ENCODE data around the gene AFF1. TPM values are rescaled to one million over a fixed set of nuclear protein-coding genes. Genes with fewer than 3 reads are reported as not detected.
"Not testable (repeated sequence)": the region's sequence is repeated elsewhere in the genome, so short reads cannot be mapped to it uniquely, and the experiment has no call there.

AFF1 gene
- total and polyA plus RNA-seq, 7 experiments from 2014 or later: 20.8 to 88.6 (median 66.8) TPM

DNA sequence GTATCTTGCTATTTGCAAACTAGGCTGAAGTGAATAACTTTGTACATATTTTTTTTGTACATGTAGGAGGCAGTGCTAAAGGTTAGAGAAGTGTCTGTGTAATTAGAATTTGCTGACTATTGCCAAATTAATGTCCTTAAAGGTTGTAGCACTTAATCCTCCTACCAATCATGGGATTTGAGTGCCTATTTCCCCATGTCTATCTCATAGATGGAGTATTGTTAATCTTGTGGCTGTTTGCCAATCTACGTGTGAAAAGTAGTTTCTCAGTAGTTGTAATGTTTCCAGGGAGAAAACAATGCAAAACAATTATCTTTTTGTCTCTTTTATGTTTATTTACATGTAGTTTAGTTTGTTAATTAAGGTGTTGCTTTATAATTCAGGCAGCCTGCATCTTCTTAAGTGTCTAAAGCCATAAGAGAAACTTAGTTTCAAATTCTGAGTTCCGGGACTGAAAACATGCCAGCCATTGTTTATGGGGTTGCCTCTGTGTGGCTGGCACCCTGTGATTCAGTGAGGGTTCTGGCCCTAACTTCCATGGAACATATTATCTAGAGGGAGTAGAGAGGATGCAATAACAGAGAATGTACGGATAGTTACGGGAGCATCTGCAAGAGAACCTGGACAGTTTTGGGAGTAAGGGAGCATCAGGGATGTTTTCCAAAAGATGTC lies 143.2 kb downstream of the AFF1 start:
- H3K36me3 Mint-ChIP-seq: peaks cover 0 to 18% (median 7%) of the 10 kb centered on the region in 5 donors
- H3K27me3 Mint-ChIP-seq: no peaks in the 10 kb centered on the region
- Histone ChIP-seq H3K27me3 (ENCODE audit: control insufficient read depth in 2 of 2, insufficient read depth in 2 of 2, low read length in 2 of 2) (no peaks in the 10 kb centered on the region), H3K9me3 (ENCODE audit: control insufficient read depth in 2 of 3, low read length in 3 of 3) (no peaks in the 10 kb centered on the region), H3K4me1 (ENCODE audit: control insufficient read depth in 2 of 2, insufficient read depth in 2 of 2, low read length in 2 of 2) (peaks cover 6 to 13% of the 10 kb centered on the region in 2 donors), H3K36me3 (ENCODE audit: control insufficient read depth in 2 of 3, insufficient read depth in 3 of 3, low read length in 3 of 3) (no peaks in the 10 kb centered on the region), H3K27ac (ENCODE audit: low read depth, low read length) (no peak overlapping the region), H3K4me3 (ENCODE audit: low read length) (no peak overlapping the region)
- peak overlapping the region in 1 of 9 donors; percentile 32 for H3K27ac Mint-ChIP-seq
- ATAC-seq: no peak
- peaks cover 34 to 73% (median 63%) of the 10 kb centered on the region in 7 donors for H3K4me1 Mint-ChIP-seq
- H3K4me3 Mint-ChIP-seq: no peak overlapping the region
- CTCF ChIA-PET: interaction anchor here (2.7 kb wide), 1 partner anchor 156 kb away, joined by 8 read pairs; no protein-coding TSS in a partner anchor
- POLR2A ChIA-PET: no interaction called here
- DNase-seq: no peak
- peaks cover 0 to 2% (median 0%) of the 10 kb centered on the region in 11 donors for H3K9me3 Mint-ChIP-seq
- intact Hi-C loops (cut with micrococcal nuclease): loop anchor here in 1 of 2 donors (1.0 kb wide), 1 partner anchor 8 kb away; no protein-coding TSS in a partner anchor

DNA sequence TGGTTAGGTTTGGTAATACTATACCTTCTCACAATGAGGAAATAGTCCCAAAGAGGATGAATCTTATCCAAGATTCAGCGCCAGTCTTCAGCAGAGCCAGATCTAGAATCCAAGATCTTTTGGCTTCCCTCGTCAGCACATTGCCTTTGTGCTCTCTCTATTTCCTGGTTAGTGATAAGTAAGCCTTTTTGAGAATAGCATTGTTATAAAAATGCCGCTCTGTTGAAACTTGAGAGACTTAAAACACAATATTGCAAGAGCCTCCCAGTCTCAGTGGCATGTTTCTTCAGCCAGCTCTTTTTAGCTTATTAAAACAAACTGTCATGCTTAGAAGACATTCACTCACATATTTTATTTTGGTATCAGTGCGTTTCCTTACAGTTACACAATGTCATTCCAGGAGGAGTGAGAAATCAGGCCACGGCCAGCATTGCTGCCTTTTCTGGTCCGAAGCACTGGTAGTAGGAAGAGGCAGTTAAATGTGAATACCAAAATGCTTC lies 144.2 kb downstream of the AFF1 start:
- peaks cover 0 to 6% of the 10 kb centered on the region in 2 donors for H3K4me1 ChIP-seq (ENCODE audit: control insufficient read depth in 2 of 2, insufficient read depth in 2 of 2, low read length in 2 of 2)
- Mint-ChIP-seq H3K4me3 (no peak overlapping the region), H3K27ac (no peak overlapping the region), H3K27me3 (no peaks in the 10 kb centered on the region), H3K9me3 (peaks cover 0 to 2% (median 0%) of the 10 kb centered on the region in 11 donors), H3K4me1 (peaks cover 28 to 72% (median 56%) of the 10 kb centered on the region in 7 donors), H3K36me3 (peaks cover 0 to 18% (median 7%) of the 10 kb centered on the region in 5 donors)
- H3K36me3 ChIP-seq (ENCODE audit: control insufficient read depth in 2 of 3, insufficient read depth in 3 of 3, low read length in 3 of 3): no peaks in the 10 kb centered on the region
- CTCF ChIA-PET: interaction anchor here (2.7 kb wide), 1 partner anchor 157 kb away, joined by 8 read pairs; no protein-coding TSS in a partner anchor
- intact Hi-C loops (cut with micrococcal nuclease): loop anchor here in 1 of 2 donors (1.0 kb wide), 1 partner anchor 7 kb away; no protein-coding TSS in a partner anchor
- H3K9me3 ChIP-seq (ENCODE audit: control insufficient read depth in 2 of 3, low read length in 3 of 3): no peaks in the 10 kb centered on the region
- POLR2A ChIA-PET: interaction anchor here (0.6 to 1.3 kb wide), 2 partner anchors 14 to 598 kb away, joined by 4 to 5 read pairs; no protein-coding TSS in a partner anchor
- no peak for ATAC-seq
- no peak overlapping the region for H3K27ac ChIP-seq (ENCODE audit: low read depth, low read length)
- no peak for DNase-seq
- H3K27me3 ChIP-seq (ENCODE audit: control insufficient read depth in 2 of 2, insufficient read depth in 2 of 2, low read length in 2 of 2): no peaks in the 10 kb centered on the region
- no peak overlapping the region for H3K4me3 ChIP-seq (ENCODE audit: low read length)

DNA sequence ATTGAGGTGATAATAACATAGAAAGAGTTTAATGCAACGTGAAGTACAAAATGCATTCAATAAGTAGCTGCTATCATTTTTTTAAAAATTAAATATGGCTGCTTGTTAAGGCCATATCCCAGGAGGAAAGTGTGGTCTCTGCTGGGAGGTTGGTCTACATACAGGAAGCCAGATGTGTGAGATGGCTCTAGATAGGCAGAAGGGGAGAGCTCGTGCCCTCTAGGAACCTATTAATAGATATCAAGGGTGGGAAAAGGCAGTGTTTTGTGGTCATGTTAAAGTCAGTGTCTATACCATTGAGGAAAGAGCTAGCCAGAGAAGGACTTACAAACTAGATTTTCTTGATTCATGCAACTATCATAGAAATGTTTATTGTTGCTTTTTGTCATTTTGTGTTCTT lies 145.2 kb downstream of the AFF1 start:
- CTCF ChIA-PET: interaction anchor here (2.7 kb wide), 1 partner anchor 158 kb away, joined by 8 read pairs; no protein-coding TSS in a partner anchor
- H3K36me3 Mint-ChIP-seq: peaks cover 4 to 25% (median 7%) of the 10 kb centered on the region in 5 donors
- peak overlapping the region in 2 of 9 donors; percentile 60 to 62 for H3K27ac Mint-ChIP-seq
- H3K4me1 ChIP-seq (ENCODE audit: control insufficient read depth in 2 of 2, insufficient read depth in 2 of 2, low read length in 2 of 2): peaks cover 0 to 3% of the 10 kb centered on the region in 2 donors
- H3K27ac ChIP-seq (ENCODE audit: low read depth, low read length): no peak overlapping the region
- H3K4me3 ChIP-seq (ENCODE audit: low read length): no peak overlapping the region
- intact Hi-C loops (cut with micrococcal nuclease): no loop called here
- H3K27me3 ChIP-seq (ENCODE audit: control insufficient read depth in 2 of 2, insufficient read depth in 2 of 2, low read length in 2 of 2): no peaks in the 10 kb centered on the region
- H3K27me3 Mint-ChIP-seq: no peaks in the 10 kb centered on the region
- H3K9me3 Mint-ChIP-seq: peaks cover 0 to 2% (median 0%) of the 10 kb centered on the region in 11 donors
- ATAC-seq: no peak
- POLR2A ChIA-PET: interaction anchor here (1.3 kb wide), 1 partner anchor 14 kb away, joined by 4 read pairs; no protein-coding TSS in a partner anchor
- H3K9me3 ChIP-seq (ENCODE audit: control insufficient read depth in 2 of 3, low read length in 3 of 3): no peaks in the 10 kb centered on the region
- H3K4me1 Mint-ChIP-seq: peaks cover 25 to 69% (median 54%) of the 10 kb centered on the region in 7 donors
- DNase-seq: no peak
- peak overlapping the region in 1 of 10 donors; percentile 38 for H3K4me3 Mint-ChIP-seq
- H3K36me3 ChIP-seq (ENCODE audit: control insufficient read depth in 2 of 3, insufficient read depth in 3 of 3, low read length in 3 of 3): no peaks in the 10 kb centered on the region

DNA sequence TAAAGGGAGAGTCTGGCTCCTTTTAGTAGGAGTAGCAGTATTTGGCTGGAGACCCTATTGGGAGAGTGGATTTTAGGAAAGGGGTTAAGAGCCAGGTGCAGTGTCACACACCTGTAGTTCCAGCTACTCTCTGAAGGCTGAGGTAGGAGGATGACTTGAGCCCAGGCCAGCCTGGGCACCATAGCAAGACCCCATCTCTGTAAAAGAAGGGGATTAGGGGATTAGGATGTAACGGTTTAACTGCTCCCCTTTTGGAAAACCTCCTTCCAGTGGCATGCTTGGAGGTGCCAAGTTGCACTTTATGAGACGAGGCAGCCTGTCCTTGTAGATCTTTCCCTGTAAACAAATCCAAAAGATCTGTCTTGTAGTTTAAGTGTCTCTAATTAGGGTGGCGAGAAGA lies 145.7 kb downstream of the AFF1 start:
- POLR2A ChIA-PET: interaction anchor here (0.6 to 1.3 kb wide), 2 partner anchors 13 to 48 kb away, joined by 3 to 4 read pairs; no protein-coding TSS in a partner anchor
- intact Hi-C loops (cut with micrococcal nuclease): no loop called here
- H3K27ac Mint-ChIP-seq: peak overlapping the region in 1 of 9 donors; percentile 60
- no peak for ATAC-seq
- H3K9me3 Mint-ChIP-seq: peaks cover 0 to 2% (median 0%) of the 10 kb centered on the region in 11 donors
- no peak overlapping the region for H3K4me3 Mint-ChIP-seq
- peaks cover 25 to 66% (median 51%) of the 10 kb centered on the region in 7 donors for H3K4me1 Mint-ChIP-seq
- Histone ChIP-seq H3K4me1 (ENCODE audit: control insufficient read depth in 2 of 2, insufficient read depth in 2 of 2, low read length in 2 of 2) (peaks cover 0 to 3% of the 10 kb centered on the region in 2 donors), H3K36me3 (ENCODE audit: control insufficient read depth in 2 of 3, insufficient read depth in 3 of 3, low read length in 3 of 3) (no peaks in the 10 kb centered on the region), H3K27ac (ENCODE audit: low read depth, low read length) (no peak overlapping the region), H3K9me3 (ENCODE audit: control insufficient read depth in 2 of 3, low read length in 3 of 3) (no peaks in the 10 kb centered on the region), H3K4me3 (ENCODE audit: low read length) (no peak overlapping the region), H3K27me3 (ENCODE audit: control insufficient read depth in 2 of 2, insufficient read depth in 2 of 2, low read length in 2 of 2) (no peaks in the 10 kb centered on the region)
- CTCF ChIA-PET: interaction anchor here (2.7 kb wide), 1 partner anchor 158 kb away, joined by 8 read pairs; no protein-coding TSS in a partner anchor
- H3K36me3 Mint-ChIP-seq: peaks cover 4 to 25% (median 8%) of the 10 kb centered on the region in 5 donors
- H3K27me3 Mint-ChIP-seq: no peaks in the 10 kb centered on the region
- no peak for DNase-seq

DNA sequence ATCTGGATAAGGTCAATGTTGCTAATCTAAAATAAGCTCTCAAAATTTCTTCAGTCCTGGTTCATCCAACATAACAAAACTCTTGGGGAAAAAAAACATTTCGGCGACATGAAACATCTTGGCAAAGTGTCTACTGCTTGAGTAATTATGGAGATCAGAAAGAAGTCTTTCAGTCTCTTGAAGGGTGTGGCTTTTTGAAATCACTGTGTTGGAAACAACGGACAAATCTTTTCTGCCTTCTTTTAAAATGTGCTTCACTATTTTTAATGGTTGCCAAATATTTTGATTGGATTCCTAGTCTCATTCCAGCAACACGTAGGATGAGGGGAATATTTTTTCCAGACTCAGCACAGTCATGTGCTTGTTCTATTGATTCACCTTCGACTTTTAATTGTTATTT lies 147.0 kb downstream of the AFF1 start:
- H3K36me3 ChIP-seq (ENCODE audit: control insufficient read depth in 2 of 3, insufficient read depth in 3 of 3, low read length in 3 of 3): no peaks in the 10 kb centered on the region
- no peak overlapping the region for H3K4me3 ChIP-seq (ENCODE audit: low read length)
- H3K27ac ChIP-seq (ENCODE audit: low read depth, low read length): no peak overlapping the region
- Mint-ChIP-seq H3K4me3 (no peak overlapping the region), H3K27ac (no peak overlapping the region), H3K9me3 (peaks cover 0 to 2% (median 0%) of the 10 kb centered on the region in 11 donors), H3K27me3 (no peaks in the 10 kb centered on the region), H3K4me1 (peaks cover 30 to 58% (median 48%) of the 10 kb centered on the region in 7 donors), H3K36me3 (peaks cover 7 to 30% (median 8%) of the 10 kb centered on the region in 5 donors)
- ATAC-seq (no peak), DNase-seq (no peak)
- POLR2A ChIA-PET: no interaction called here
- peaks cover 0 to 3% of the 10 kb centered on the region in 2 donors for H3K4me1 ChIP-seq (ENCODE audit: control insufficient read depth in 2 of 2, insufficient read depth in 2 of 2, low read length in 2 of 2)
- no peaks in the 10 kb centered on the region for H3K27me3 ChIP-seq (ENCODE audit: control insufficient read depth in 2 of 2, insufficient read depth in 2 of 2, low read length in 2 of 2)
- intact Hi-C loops (cut with micrococcal nuclease): no loop called here
- CTCF ChIA-PET: no interaction called here
- H3K9me3 ChIP-seq (ENCODE audit: control insufficient read depth in 2 of 3, low read length in 3 of 3): no peaks in the 10 kb centered on the region

DNA sequence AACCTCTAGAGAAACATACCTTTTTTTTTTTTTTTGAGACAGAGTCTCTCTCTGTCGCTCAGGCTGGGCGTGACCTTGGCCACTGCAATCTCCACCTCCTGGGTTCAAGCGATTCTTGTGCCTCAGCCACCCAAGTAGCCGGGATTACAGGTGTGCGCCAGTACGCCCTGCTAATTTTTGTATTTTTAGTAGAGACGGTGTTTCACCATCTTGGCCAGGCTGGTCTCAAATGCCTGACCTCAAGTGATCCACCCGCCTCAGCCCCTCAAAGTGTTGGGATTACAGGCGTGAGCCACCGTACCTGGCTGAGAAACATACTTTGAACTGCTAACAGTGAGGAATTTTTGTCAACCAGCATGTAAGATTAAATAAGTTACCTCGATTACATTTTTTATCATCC lies 150.9 kb downstream of the AFF1 start:
- DNase-seq; ATAC-seq; CTCF ChIA-PET; H3K9me3 ChIP-seq (ENCODE audit: control insufficient read depth in 2 of 3, low read length in 3 of 3); H3K4me1 ChIP-seq (ENCODE audit: control insufficient read depth in 2 of 2, insufficient read depth in 2 of 2, low read length in 2 of 2); H3K4me3 Mint-ChIP-seq; H3K4me3 ChIP-seq (ENCODE audit: low read length); H3K27me3 Mint-ChIP-seq; H3K27me3 ChIP-seq (ENCODE audit: control insufficient read depth in 2 of 2, insufficient read depth in 2 of 2, low read length in 2 of 2); H3K27ac ChIP-seq (ENCODE audit: low read depth, low read length); POLR2A ChIA-PET; H3K9me3 Mint-ChIP-seq: not testable (repeated sequence)
- peaks cover 0 to 12% (median 0%) of the 10 kb centered on the region in 3 experiments for H3K36me3 ChIP-seq (ENCODE audit: control insufficient read depth in 2 of 3, insufficient read depth in 3 of 3, low read length in 3 of 3)
- intact Hi-C loops (cut with micrococcal nuclease): loop anchor here in 1 of 2 donors (1.0 kb wide), 1 partner anchor 7 kb away; no protein-coding TSS in a partner anchor
- Mint-ChIP-seq H3K27ac (peak overlapping the region in 1 of 9 donors; percentile 46), H3K36me3 (peaks cover 1 to 23% (median 8%) of the 10 kb centered on the region in 5 donors), H3K4me1 (peaks cover 20 to 38% (median 34%) of the 10 kb centered on the region in 7 donors)

Data from naive thymus-derived CD4-positive, alpha-beta T cell (primary cell).